ENCODE data around the gene COG5. TPM values are rescaled to one million over a fixed set of nuclear protein-coding genes. Genes with fewer than 3 reads are reported as not detected.

COG5 gene
- total RNA-seq, 1 donor from 2014 or later, result 44.7 TPM

DNA sequence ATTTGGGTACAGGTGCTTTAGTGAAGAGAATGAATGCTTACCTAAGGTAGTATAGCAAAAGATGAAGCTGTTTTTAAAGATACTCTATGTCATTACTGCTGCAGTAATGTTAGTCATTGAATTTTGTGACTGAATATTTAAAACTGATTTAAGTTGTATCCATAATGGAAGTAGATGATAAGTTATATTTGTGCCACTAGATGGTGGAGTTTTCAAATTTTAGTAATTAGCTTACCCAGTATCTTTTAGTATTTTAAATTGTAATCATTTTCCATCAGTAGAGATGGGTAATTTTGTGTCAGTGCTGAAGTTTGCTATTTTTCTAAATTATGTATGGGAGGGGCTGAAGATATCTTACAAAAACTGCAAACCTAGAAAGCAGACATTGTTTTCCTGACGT, 369.7 kb downstream of the COG5 start:
- Mint-ChIP-seq H3K27me3 (ENCODE audit: unreplicated experiment) (no peaks in the 10 kb centered on the region), H3K36me3 (ENCODE audit: unreplicated experiment) (peaks cover 46% of the 10 kb centered on the region), H3K4me1 (ENCODE audit: unreplicated experiment) (no peaks in the 10 kb centered on the region), H3K4me3 (ENCODE audit: unreplicated experiment) (no peak overlapping the region), H3K27ac (ENCODE audit: unreplicated experiment) (no peak overlapping the region), H3K9me3 (ENCODE audit: unreplicated experiment) (no peaks in the 10 kb centered on the region)
- no peak for DNase-seq (ENCODE audit: extremely low spot score, unreplicated experiment)
- TF ChIP-seq, protein P1, sequence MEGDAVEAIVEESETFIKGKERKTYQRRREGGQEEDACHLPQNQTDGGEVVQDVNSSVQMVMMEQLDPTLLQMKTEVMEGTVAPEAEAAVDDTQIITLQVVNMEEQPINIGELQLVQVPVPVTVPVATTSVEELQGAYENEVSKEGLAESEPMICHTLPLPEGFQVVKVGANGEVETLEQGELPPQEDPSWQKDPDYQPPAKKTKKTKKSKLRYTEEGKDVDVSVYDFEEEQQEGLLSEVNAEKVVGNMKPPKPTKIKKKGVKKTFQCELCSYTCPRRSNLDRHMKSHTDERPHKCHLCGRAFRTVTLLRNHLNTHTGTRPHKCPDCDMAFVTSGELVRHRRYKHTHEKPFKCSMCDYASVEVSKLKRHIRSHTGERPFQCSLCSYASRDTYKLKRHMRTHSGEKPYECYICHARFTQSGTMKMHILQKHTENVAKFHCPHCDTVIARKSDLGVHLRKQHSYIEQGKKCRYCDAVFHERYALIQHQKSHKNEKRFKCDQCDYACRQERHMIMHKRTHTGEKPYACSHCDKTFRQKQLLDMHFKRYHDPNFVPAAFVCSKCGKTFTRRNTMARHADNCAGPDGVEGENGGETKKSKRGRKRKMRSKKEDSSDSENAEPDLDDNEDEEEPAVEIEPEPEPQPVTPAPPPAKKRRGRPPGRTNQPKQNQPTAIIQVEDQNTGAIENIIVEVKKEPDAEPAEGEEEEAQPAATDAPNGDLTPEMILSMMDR (IDR thresholded peaks at IDR 0.05), result peak; percentile 15

DNA sequence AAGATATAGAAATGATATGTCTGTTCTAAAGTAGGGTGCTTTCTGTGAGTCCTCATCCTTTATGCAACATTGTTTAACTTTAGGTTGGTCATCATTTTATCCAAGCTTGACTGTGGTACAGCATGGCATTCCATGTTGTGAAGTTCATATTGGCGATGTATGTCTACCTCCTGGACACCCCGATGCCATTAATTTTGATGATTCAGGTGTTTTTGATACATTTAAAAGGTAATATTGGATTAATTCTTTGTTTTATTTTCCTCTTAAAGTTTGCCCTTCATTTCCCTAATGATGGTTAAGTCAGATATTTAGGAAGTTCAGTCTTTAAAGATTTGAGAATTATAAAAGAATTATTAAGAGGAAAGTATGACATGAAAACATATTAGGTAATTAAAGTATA, 373.6 kb downstream of the COG5 start:
- Mint-ChIP-seq H3K4me1 (ENCODE audit: unreplicated experiment) (no peaks in the 10 kb centered on the region), H3K4me3 (ENCODE audit: unreplicated experiment) (no peak overlapping the region), H3K27me3 (ENCODE audit: unreplicated experiment) (no peaks in the 10 kb centered on the region), H3K27ac (ENCODE audit: unreplicated experiment) (no peak overlapping the region), H3K36me3 (ENCODE audit: unreplicated experiment) (peaks cover 52% of the 10 kb centered on the region), H3K9me3 (ENCODE audit: unreplicated experiment) (no peaks in the 10 kb centered on the region)
- TF ChIP-seq, protein P1 (IDR thresholded peaks at IDR 0.05), result no peak
- DNase-seq (ENCODE audit: extremely low spot score, unreplicated experiment), result no peak

DNA sequence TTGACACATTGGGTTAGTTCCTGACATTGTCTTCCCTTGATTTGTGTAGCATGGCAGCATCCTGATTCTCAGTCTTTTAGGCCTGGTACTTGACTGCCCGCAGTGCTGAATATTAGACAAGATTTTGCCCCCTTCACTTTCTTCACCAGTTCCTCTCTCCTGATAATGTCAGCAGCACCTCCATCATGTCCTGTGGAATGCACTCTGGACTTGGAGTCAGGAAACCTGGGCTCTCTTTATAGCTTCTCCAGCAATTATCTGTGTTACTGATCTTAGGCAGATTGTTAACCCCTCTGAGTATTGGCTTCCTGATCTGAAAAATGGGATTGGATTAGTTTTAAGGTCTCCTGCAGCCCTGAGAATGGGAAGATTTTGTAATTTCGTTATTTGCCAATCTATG, 375.9 kb downstream of the COG5 start:
- H3K27ac Mint-ChIP-seq (ENCODE audit: unreplicated experiment), result no peak overlapping the region
- no peak overlapping the region for H3K4me3 Mint-ChIP-seq (ENCODE audit: unreplicated experiment)
- H3K36me3 Mint-ChIP-seq (ENCODE audit: unreplicated experiment), result peaks cover 61% of the 10 kb centered on the region
- no peaks in the 10 kb centered on the region for H3K4me1 Mint-ChIP-seq (ENCODE audit: unreplicated experiment)
- H3K9me3 Mint-ChIP-seq (ENCODE audit: unreplicated experiment), result no peaks in the 10 kb centered on the region
- DNase-seq (ENCODE audit: extremely low spot score, unreplicated experiment), result no peak
- TF ChIP-seq, protein P1 (IDR thresholded peaks at IDR 0.05), result no peak
- no peaks in the 10 kb centered on the region for H3K27me3 Mint-ChIP-seq (ENCODE audit: unreplicated experiment)

DNA sequence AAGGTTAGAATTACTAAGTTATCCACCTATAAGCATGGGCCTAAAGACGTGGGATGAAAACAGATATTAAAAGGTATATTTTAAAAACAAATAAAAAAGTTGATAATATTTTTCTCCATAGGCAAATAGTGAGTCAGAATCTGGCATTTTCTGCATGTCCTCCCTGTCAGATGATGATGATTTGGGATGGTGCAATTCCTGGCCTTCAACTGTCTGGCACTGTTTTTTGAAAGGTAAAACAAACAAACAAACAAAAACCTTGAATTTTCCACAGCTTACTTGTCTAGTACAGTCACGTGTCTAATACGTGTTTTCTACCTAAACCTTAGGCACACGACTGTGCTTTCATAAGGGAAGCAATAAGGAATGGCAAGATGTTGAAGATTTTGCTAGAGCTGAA, 377.5 kb downstream of the COG5 start:
- no peaks in the 10 kb centered on the region for H3K9me3 Mint-ChIP-seq (ENCODE audit: unreplicated experiment)
- TF ChIP-seq, protein P1 (IDR thresholded peaks at IDR 0.05), result no peak
- H3K36me3 Mint-ChIP-seq (ENCODE audit: unreplicated experiment), result peaks cover 56% of the 10 kb centered on the region

DNA sequence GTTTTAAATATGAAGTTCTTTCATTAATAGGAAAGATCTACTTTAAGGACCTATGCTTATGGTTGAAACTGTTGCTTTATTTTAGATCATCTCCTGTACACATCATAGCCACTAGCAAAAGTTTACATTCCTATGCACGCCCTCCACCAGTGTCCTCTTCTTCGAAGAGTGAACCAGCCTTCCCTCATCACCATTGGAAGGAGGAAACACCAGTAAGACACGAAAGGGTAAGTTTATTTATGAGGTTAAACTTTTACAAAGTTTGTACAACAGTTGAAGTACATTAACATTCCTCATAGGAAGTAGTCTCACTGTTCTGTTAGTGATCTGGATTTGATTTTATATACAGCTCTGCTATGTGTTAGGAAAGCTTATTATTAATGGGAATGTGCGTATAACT, 378.0 kb downstream of the COG5 start:
- Mint-ChIP-seq H3K36me3 (ENCODE audit: unreplicated experiment) (peaks cover 61% of the 10 kb centered on the region), H3K9me3 (ENCODE audit: unreplicated experiment) (no peaks in the 10 kb centered on the region), H3K27ac (ENCODE audit: unreplicated experiment) (no peak overlapping the region), H3K4me3 (ENCODE audit: unreplicated experiment) (no peak overlapping the region), H3K4me1 (ENCODE audit: unreplicated experiment) (peaks cover 1% of the 10 kb centered on the region), H3K27me3 (ENCODE audit: unreplicated experiment) (no peaks in the 10 kb centered on the region)
- TF ChIP-seq, protein P1 (IDR thresholded peaks at IDR 0.05), result no peak
- no peak for DNase-seq (ENCODE audit: extremely low spot score, unreplicated experiment)

More for the DNA sequence above, 377.5 kb downstream of the COG5 start:
- no peak for DNase-seq (ENCODE audit: extremely low spot score, unreplicated experiment)
- Mint-ChIP-seq H3K27ac (ENCODE audit: unreplicated experiment) (no peak overlapping the region), H3K27me3 (ENCODE audit: unreplicated experiment) (no peaks in the 10 kb centered on the region), H3K4me3 (ENCODE audit: unreplicated experiment) (no peak overlapping the region), H3K4me1 (ENCODE audit: unreplicated experiment) (no peaks in the 10 kb centered on the region)
